ENCODE results near the gene KCNH2.

DNA sequence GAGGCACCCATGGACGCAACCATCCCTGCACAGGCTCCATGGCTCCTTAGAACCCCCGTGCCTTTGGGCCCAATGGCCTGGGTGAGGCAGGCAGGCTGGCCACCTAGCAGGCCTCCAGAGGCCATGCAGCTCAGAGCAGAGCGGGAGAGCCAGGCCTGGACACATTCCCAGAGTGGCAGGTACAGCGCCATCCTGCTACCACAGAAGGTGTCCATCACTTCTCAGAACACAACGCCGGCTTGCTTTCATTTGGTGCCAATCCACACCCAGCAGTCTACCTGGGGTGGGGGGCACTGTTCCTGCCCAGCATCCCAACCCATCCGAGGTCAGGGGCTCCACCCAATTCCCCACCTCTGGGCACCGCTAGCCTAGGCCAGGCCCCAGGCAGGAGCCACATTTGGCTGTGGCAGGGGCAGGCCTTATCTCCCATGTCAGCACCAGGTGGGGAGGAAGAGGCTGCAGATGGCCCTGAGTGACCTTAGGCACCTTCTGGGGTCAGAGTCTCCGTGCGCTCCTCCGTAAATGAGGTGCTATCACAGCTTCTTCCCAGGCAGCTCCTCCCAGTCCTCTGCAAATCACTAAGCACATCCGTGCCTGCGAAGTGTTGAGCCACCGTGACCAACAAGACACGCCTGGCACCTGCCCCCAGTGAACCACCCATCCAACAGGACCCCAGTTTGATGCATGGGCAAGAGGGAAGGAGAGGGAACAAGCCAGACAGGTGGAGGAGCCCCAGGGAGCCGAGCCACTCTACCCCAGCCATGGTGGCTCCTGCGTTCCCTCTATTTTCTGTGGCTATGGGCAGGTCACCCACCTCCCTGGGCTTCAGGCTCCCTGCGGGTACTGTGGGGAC is 14.2 kb downstream of the KCNH2 start:
- TF ChIP-seq, protein P1, sequence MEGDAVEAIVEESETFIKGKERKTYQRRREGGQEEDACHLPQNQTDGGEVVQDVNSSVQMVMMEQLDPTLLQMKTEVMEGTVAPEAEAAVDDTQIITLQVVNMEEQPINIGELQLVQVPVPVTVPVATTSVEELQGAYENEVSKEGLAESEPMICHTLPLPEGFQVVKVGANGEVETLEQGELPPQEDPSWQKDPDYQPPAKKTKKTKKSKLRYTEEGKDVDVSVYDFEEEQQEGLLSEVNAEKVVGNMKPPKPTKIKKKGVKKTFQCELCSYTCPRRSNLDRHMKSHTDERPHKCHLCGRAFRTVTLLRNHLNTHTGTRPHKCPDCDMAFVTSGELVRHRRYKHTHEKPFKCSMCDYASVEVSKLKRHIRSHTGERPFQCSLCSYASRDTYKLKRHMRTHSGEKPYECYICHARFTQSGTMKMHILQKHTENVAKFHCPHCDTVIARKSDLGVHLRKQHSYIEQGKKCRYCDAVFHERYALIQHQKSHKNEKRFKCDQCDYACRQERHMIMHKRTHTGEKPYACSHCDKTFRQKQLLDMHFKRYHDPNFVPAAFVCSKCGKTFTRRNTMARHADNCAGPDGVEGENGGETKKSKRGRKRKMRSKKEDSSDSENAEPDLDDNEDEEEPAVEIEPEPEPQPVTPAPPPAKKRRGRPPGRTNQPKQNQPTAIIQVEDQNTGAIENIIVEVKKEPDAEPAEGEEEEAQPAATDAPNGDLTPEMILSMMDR (IDR thresholded peaks at IDR 0.05; ENCODE audit: control extremely low read depth in 1 of 3, insufficient read depth in 1 of 3, low read depth in 1 of 3, low read length in 3 of 3): no peak
- TF ChIP-seq POLR2AphosphoS5 (IDR thresholded peaks at IDR 0.05; ENCODE audit: low read depth, low read length) (no peak), RAD21 (IDR thresholded peaks at IDR 0.05 in 1 of 2, conservative IDR thresholded peaks at IDR 0.05 in 1 of 2; ENCODE audit: low read depth in 2 of 2, low read length in 2 of 2) (no peak), TAF1 (IDR thresholded peaks at IDR 0.05; ENCODE audit: low read depth, low read length) (no peak), CBX8 (IDR thresholded peaks at IDR 0.05; ENCODE audit: borderline replicate concordance, low read depth, low read length) (no peak), JUN (IDR thresholded peaks at IDR 0.05; ENCODE audit: low read depth, low read length) (no peak), TBP (IDR thresholded peaks at IDR 0.05; ENCODE audit: low read depth, low read length) (no peak), POLR2A (IDR thresholded peaks at IDR 0.05; ENCODE audit: control extremely low read depth in 1 of 2, low read depth in 2 of 2, low read length in 2 of 2) (no peak), RXRA (IDR thresholded peaks at IDR 0.05; ENCODE audit: insufficient read depth, low read depth, low read length) (no peak), POU5F1 (IDR thresholded peaks at IDR 0.05; ENCODE audit: low read depth, low read length) (no peak), SUZ12 (IDR thresholded peaks at IDR 0.05; ENCODE audit: low read length) (no peak), EZH2 (IDR thresholded peaks at IDR 0.05; ENCODE audit: low read depth, low read length, severe bottlenecking) (no peak), GTF2F1 (IDR thresholded peaks at IDR 0.05; ENCODE audit: borderline replicate concordance, low read depth, low read length) (no peak)

Measured in H1 (cell line).